Hematopoietic multipotent progenitor cell treated with erythropoietin and hydrocortisone succinate and interleukin-3 and kit ligand, for 15 days (in vitro differentiated cells): ENCODE data around the gene EXOSC6.
"Not testable (repeated sequence)": the region's sequence is repeated elsewhere in the genome, so short reads cannot be mapped to it uniquely, and the experiment has no call there.

Experiments
- DNase-seq: peaks from one replicate; pipeline ENCODE4 v3.0.0-alpha.2; 2015; ENCODE audit warnings: low spot score

EXOSC6 gene

DNA sequence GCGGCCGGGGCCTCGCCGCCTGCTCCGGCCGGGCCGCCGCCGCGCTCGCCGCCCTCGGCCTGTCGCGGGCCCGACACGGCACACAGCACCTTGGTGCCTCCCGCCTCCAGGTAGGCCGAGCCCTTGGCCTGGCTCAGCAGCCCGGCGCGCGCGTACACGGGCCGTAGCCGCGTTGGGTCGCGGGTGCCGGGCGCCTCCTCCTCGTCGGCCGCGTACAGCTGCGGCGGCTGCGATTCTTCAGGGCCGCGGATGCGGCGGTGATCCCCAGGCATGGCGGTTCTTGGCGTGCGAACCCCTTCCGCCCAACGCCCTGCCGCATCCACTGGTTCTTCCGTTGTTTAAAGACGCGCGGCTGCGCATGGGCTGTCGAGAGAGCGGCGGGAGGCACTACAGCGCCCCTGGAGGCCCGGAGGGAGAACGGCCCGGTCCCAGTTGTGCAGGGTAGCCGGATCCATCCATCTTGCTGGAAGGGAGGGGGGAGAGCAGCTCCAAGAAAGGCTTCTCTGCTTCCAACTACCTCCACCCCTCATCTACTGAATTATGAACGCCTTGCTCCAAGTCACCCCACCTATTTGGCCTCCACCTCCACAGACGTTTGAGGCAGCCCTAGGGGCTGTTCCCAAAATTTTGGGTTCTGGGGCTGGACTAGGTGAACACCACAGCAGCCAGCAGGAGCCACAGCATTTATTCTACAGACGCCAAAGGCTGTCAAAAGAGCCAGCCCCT is at the start of gene EXOSC6:
Gene EXOSC6, minus strand, starts transcription at position 312 of the 726 bp plus-strand sequence. Its CDS starts 40 bp downstream, at position 272.
- DNase-seq = peak; percentile 90

DNA sequence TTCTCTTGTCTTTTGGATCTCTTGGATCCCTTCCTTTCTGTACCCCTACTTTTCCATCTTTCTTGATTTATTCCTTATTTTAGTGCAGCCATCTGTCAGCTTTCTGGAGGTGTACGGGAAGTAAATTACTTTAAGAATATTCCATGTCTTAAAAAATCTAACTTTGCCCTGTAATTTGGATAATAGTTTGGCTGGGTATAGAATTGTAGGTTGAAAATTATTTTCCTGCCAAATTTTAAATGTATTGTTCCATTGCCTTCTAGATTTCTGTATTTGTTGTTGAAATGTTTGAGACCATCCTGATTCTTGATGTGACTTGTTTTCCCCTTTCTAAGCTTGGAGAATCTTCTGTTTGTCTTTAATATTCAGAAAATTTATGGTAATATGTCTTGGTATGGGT is 49.4 kb upstream of the EXOSC6 start:
- DNase-seq = no peak

DNA sequence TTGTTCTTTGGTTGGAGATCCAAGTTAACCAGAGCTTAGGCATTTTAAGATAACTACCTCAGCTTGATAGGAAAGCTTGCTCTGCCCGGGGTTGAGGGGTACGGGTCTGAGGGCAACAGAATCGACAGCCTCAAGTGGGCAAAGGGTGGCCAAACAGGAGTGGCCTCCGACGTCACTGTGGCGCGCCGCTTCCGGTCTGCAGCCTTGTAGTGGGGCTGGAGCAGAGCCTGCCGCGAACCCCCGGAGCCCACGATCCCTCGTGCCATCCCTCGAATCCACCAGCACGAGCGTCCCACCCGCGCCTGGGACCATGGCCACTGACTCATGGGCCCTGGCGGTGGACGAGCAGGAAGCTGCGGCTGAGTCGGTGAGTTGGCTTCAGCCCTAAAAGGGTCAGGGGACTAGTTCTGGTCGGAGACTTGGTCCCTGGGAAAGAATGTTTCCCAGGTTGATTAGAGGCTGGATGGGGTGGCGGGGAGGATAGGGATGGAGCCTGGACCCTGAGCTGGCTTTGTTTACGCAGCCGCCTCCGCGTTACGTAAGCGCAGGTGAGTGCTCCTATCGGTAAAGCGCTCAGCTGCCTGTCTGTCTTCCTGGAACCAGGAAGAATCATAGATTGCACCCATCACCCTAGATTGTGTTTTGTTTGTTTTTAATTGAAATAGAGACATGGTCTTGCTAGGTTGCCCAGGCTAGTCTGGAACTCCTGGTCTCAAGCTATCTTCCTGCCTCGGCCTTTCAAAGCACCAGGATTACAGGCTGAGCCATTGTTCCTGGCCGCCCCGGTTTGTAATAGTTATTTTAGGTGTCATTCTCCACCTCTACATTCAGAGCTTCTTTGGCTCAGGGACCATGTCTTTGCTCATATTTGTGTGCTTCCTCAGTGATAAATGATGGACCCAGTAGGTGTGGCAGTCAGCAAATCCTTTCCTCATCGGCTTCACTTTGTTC is 47.5 kb upstream of the EXOSC6 start, which contains the start of gene DDX19B:
Gene DDX19B, plus strand, starts transcription at position 199 of the 951 bp plus-strand sequence. Its CDS starts 112 bp downstream, at position 311.
- peak; percentile 27 for DNase-seq

DNA sequence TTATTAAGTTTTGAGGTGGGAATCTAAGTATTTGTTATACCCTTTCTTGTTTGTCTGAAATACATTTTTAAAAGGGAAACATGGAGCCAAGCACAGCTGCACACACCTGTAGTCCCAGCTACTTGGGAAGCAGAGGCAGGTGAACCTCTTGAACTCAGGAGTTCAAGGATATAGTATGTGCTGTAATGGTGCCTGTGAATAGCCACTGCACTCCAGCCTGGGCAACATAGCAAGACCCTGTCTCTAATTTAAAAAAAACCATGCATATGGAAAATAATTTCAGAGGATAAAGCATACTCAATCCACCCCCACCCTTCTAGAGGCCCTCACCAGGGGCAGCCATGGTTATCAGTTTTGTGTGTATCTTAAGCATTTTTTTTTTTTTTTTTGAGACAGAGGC is 43.9 kb upstream of the EXOSC6 start:
- no peak for DNase-seq

DNA sequence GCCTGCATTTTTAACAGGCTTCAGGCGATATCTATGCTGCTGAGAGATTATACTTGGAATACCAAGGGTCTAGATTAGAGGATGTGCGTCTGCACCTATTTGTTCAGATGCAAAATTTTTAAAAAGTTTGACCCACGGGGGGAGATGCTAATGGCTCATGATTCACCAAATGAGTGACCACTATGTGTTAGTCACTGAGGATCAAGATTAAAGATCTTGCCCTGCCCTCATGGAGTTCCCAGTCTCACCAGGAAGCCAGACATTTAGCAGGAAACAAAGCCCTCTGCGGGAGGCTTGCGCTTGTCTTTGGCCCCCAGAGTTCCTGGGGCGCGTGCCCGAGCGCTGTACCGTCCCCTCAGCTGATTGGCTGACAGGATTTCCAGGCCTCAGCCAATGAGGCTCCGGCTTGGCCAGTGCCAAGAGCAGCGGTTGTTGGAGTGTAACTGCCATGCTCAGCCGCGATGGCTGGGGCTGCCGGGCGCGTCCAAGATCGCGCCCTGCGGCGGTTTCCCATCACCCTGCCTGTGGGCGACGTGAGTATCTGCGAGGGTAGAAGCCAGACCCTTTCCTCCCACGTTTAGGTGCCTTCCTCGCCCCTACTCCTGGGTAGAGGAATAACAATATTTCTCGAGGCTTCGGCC is 42.8 kb upstream of the EXOSC6 start:
- DNase-seq = no peak

DNA sequence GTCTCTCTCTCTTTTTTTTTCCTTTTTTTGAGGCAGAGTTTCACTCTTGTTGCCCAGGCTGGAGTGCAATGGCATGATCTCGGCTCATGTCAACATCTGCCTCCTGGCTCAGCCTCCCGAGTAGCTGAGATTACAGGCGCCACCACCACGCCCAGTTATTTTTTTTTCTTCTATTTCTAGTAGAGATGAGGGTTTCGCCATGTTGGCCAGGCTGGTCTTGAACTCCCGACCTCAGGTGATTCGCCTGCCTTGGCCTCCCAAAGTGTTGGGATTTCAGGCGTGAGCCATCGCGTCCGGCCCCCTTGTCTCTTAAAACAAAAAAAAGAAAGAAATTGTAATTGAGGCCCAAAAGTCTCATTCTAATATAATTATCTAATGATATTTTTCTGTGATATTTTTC is 40.4 kb upstream of the EXOSC6 start:
- not testable (repeated sequence) for DNase-seq

DNA sequence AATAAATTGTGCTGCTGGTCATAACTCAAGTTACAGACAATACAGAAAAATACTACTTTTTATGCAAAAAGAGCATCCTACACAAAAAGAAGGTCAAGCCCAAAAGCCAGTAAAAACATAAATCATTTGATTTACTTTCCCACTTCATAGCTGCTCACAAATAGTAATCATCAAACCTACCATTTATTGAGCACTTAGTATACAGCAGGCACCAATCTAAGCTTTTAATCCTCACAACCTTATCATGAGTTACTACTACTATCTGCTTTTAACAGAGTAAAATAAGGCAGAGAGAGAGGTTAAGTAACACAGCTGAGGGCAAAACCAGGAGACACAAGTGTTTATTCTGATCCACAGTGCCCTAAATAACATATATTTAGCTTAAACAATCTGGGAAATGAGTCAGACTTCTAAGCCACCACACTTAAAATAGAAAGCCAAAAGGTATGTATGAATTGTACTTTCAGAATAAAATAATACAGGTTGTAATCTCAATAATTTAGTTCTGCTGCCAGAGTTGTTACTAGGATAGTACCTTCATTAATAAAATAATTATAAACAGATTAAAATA is 39.3 kb upstream of the EXOSC6 start:
- no peak for DNase-seq

DNA sequence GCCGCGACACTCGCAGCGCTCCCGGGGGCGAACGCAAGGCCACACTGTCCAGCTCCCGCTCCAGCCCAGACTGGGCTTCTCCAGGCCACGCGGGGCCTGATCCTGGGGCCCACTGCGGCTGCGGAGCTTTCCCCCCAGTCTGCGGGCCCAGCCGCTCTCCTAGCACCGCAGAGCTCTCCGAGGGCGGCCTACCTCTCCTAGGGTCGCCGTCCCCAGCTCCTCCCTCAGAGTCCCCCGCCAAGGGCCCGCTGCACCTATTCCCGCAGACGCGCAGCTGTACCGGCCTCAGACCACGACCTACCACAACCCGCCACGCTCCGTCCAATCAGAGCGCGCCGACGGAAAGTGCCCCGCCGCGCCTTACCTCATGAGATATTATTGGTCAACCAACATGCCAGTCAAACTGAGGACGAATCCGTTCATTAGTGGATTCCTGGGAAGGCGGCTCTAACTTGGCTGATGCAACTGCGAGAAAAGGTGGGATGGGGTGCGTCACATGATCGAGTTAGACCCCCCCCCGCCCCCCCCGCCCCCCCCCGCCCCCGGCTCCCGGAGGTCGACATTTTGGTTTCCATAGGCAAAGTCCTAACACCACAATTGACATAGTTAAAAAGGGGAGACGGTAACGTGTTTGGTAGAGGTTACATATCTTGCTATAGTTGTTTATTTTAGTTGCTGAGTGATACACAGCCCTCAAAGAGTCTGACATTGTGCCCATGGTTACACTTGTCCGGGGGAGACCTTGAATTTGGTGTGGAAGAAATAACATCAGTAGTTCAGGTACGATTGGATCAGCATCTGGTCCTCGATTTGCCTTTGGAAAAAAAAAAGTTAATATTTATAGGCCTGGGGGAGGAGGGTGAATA is 37.7 kb upstream of the EXOSC6 start, which contains the start of gene AARS1:
Gene AARS1, minus strand, starts transcription at position 278 of the 866 bp plus-strand sequence. CDS start 6,743 bp downstream, outside the sequence.
- DNase-seq = peak; percentile 99

DNA sequence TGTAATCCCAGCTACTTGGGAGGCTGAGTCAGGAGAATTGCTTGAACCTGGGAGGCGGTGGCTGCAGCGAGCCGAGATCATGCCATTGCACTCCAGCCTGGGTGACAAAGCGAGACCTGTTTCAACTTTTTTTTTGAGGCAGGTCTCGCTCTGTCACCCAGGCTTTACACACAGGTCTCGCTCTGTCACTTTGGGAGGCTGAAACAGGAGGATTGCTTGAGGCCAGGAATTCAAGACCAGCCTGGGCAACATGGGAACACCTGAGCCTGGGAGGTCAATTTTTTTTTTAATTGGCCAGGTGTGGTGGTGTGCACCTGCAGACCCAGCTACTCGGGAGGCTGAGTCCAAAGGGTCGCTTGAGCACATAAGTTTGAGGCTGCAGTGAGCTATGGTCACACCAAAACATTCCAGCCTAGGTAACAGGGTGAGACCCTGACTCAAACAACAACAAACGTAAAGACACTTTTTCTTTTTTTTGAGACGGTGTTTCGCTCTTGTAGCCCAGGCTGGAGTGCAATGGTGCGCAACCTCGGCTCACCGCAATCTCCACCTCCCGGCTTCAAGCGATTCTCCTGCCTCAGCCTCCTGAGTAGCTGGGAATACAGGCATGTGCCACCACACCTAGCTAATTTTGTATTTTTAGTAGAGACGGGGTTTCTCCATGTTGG is 35.7 kb upstream of the EXOSC6 start:
- not testable (repeated sequence) for DNase-seq

DNA sequence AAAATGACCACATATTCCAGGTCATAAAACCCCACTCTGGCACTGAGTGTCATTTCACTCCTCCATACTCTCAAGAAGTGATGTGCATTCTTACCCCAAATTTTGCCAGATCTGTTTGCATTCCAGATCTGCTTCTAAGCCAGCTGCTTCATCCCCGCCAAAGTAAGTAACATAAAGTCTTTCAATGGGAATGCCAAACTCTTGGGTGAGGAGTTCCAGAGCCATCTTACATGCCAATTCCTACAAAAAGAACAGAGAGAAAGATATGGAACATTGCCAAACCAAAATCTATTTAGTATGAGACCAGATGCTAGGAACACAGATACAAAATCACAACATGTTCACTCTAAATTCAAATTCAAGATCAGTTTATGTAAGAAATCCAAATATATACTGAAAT is 24.7 kb upstream of the EXOSC6 start:
- DNase-seq = no peak

DNA sequence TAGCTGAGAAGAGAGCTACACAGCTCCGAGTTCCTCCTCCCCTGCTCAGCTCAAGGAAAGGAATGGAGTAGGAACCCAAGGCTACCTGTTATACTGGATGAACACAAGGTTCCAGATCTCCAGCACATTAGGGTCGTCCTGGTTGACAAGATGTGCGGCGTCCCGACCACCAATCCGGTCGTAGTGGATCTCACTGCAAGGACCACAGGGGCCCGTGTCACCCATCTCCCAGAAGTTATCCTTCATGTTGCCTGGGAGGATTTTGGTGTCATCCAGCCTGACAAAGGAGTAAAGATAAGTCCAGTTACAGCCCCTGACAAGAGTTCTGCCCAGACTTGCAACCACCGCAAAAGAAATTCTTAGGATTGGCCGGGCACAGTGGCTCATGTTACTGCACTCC is 20.0 kb upstream of the EXOSC6 start:
- DNase-seq = no peak

DNA sequence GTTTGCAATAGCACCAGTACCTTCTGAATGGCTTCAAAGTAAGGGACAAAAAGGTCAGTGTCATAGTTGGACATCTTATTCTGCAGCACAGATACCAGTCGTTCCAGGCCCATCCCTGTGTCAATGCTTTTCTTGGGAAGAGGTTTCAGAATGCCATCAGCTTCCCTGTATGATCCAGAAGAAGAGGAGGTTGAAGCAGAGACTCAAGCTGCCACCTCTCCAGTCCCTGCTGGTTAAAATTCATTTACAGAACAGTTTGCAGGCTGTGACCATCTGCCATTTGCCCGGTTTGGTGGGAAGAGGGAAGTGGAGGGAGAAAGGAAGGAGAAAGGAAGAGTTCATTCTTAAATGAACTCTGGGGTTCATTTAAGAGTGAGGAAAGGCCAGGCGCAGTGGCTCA is 18.4 kb upstream of the EXOSC6 start:
- no peak for DNase-seq

DNA sequence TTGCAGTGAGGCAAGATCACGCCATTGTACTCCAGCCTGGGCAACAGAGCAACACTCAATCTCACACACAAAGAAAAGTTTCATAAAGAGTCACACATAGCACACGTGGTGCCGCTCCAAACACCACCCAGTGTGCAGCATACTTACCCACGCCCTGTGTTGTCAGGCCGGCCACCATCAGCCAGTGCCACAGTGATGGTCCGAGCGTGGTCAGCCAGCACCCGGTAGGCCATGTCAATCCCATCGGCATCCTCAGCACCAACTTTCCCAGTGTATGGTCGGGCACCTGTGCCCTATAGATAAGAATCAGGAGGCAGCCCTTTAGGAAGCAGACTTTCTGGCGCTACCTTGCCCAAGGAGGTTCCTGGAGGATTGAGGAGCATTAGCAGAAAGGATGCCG is 17.7 kb upstream of the EXOSC6 start:
- DNase-seq = no peak

DNA sequence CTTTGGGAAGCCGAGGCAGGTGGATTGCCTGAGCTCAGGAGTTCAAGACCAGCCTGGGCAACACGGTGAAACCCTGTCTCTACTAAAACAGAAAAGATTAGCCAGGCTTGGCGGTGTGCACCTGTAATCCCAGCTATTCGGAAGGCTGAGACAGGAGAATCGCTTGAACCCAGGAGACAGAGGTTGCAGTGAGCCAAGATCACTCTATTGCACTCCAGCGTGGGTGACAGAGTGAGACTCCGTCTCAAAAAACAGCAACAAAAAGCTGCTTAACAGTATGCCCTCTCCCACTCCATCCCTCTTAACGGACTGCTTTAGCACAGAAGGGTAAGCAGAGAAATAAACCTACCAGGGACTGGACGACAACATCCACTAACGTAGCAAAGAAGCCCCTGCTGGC is 16.2 kb upstream of the EXOSC6 start:
- not testable (repeated sequence) for DNase-seq

DNA sequence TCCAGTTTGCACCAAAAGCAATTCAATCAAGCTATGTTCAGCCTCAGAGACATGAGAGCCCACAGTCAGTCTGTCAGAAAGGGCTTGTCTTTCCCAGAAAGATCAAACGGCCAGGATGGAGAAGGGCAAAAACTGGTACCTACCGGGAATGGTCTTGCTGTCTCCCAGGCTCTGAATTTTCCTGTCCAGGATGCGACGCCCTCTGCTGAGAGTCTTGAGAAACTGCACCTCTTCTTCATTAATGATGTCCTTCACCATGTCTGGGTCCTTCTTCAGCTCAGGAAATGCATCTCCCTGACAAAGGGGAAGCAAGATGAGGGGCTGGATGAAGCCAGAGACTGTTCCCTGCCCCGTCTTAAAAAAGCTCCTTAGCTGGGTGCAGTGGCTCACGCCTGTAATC is 15.8 kb upstream of the EXOSC6 start:
- peak; percentile 51 for DNase-seq

DNA sequence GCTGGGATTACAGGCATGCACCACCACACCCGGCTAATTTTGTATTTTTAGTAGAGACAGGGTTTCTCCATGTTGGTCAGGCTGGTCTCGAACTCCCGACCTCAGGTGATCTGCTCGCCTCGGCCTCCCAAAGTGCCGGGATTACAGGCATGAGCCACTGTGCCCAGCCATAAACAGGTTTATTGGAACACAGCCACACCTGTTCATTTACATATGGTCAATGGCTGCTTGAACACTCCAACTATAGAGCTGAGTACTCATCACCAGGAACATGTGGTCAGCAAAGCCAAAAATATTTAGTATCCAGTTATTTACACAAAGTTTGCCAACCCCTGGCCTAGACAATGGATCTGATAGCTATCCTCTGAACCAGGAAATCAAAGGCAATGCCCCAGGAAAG is 8.2 kb upstream of the EXOSC6 start:
- not testable (repeated sequence) for DNase-seq

DNA sequence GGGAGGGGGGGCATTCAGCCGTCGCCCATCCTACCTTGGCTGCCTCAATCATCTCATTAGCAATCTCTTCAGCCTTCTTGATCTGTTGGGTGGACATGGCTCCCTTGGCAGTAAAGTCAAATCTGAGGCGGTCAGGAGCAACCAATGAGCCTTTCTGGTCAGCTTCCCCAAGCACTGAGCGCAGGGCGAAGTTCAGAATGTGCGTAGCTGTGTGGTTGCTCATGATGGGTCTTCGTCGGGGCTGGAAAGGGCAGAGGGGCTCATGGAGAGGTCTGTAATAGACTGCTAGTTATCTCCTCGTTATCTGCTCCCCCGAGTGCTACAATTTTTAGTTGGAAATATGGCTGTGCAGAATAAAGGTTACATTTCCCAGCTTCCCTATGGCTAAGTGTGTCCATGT is 7.2 kb upstream of the EXOSC6 start:
- DNase-seq = no peak

DNA sequence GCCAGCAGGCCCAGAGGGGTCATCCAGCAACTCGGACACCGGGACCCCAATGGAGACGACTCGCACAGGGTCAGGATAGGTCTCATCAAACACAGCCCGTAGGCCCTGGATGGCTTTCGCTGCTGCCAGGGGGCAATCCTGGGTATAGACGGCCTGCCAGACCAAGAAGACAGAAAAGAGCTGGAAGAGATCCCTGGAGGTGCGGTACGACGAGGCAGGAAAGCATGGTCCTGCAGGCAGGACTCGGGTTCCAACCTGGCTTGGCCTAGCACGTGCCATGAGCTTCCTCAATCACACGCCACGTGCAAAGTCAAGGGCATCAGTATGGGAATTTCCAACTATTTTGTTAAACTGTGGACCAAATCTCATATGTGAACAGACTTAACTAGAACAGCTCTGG is 6.3 kb upstream of the EXOSC6 start:
- DNase-seq = no peak

DNA sequence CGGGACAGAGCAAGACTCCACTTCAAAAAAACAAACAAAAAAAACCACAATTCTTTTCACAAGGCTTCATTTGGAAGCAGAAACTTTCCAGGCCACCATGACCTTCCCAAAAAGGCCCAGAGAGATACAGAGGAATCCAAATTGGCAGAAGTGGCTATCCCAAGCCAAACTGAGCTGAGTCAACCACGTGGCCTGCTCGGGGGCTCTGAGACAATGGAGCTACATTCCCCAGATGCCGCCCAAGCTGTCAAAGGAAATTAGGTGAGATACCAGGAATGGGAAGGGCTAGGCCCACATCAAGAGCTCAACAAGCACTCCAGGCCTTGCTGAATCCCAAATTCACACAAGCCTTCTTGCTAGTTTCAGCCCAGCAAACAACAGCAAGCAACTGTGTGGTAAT is 5.7 kb upstream of the EXOSC6 start:
- DNase-seq = no peak

DNA sequence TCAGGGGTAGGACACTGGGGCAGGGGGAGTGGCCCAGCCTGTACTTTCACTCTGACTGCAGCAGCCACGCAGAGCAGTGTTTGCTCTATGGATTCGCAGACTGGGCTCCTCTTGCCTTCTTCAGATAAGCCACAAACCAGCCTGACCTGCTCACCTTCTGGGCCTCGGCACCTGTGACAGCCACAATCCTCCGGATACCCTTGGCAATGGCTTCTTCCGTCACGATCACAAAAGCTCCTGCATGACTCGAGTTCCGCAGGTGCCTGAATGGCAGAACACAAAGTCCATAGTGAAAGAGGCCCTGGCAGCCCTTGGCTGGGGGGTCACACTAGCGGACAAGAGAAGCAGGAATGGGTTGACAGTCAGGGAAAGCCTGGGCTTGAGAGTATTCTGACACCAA is 3.8 kb upstream of the EXOSC6 start:
- DNase-seq = no peak

DNA sequence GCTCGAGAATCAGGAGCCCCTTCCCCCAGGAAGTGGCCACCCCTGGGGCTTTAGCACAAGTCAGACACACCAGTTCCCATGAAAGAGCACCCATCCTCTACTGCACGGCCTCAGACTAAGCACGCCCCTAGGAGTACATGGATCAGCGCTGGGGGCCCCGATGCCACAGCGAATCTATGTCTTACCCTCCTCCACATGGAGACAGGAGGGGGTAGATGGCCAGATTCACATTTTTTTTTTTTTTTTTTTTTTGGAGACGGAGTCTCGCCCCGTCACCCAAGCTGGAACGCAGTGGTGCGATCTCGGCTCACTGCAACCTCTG is 3.2 kb upstream of the EXOSC6 start:
- DNase-seq = no peak
